Subcutaneous adipose tissue (tissue), 4 donors: Measurements from ENCODE around the gene EIF2B5. TPM values are rescaled to one million over a fixed set of nuclear protein-coding genes. Genes with fewer than 3 reads are reported as not detected.

Experiments
- CTCF ChIP-seq: fragments of 450-650 bp; IDR thresholded peaks from one replicate; pipeline ENCODE4 v1.5.1; 2016; ENCODE audit warnings: low read depth, mild to moderate bottlenecking, control low read depth, antibody characterized with exemption, moderate library complexity
- total RNA-seq, 4 donors: library from RNA; depleted of rRNA; stranded (reverse); fragments of >200 nt; gene quantifications; one replicate each; pipeline ENCODE4 v1.1.0, GENCODE V29; 2016

EIF2B5 gene
- total RNA-seq, 4 donors from 2014 or later = 29.8 to 31.9 (median 31.2) TPM

DNA sequence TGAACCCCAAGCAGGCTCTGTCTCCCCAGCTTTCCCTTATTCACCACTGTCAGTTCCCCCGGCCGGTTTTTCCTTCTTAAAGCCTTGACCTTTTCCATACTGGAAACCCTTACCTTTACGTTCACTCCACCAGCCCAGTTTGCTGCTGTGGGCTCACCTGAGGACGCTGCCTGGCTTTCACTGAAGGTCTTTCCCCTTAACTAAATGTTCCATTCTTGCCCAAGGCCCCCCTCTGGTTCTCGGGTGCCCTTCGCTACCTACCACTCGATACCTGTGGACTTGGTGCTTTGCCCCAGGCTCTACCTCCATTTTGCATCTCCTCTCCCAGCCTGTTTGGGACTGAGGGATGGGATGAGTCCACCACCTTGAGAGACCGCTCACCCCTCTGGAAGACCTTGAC, 40.3 kb downstream of the EIF2B5 start:
- TF ChIP-seq CTCF = no peak

DNA sequence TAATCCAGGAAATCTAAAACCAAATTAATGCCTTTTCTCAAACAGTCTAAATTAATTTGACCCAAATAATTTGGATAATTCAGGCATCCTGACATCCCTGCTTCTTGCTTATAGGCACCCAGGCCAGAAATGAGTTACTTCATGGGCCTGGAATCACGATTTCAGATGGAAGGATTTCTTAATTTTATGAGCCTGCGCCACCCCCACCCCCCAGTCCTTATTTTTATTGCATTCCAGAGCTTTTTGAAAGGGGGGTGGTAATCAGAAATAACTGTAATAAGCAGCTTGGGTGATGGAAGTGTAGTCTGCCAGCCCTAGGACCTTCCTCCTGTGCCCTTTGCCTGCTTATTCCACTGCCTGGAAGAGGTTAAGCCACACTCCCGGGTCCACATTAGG, 40.8 kb downstream of the EIF2B5 start:
- TF ChIP-seq CTCF = no peak

DNA sequence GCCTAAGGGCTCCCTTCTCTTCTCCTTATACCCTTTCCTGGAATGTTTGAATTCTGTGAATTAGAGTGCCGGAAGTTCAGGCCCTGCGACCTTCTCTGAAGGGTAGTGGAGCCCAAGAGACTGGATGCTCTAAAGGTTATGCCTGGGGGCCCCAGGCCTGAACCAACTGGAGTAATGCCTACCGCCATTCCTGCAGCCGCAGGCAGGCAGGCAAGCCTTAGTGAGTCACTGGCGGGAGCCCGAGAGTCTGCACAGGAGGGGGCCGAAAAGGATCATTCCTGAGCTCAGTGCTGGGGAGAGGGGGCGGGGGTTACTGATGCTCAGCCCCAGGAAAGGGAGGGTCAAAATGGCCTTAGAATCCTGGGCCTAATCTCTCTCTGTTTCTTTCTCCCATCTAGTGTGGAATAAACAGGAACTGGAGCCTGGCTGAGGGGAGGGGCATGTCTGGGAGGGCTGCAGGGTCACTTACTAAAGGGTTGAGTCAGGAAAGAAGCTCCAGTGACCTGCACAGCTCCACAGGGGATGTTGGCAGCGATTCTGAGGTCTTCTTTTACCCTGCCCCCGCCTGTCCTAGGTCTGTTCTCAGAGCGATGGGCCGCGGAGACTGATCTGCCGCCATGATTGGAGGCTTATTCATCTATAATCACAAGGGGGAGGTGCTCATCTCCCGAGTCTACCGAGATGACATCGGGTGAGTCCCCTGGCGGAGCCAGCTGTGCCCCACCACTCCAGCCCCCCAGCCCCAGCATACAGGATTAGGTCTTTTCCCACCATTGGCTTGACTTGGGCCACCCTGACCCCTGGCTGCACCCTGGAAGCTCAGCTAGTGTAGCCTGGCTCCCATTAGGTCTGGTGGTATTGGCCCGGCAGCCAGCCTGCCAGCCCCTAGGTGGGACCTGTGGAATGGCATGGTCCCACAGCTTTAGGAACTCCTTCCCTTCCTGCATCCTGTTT, 41.5 kb downstream of the EIF2B5 start:
- no peak for TF ChIP-seq CTCF

DNA sequence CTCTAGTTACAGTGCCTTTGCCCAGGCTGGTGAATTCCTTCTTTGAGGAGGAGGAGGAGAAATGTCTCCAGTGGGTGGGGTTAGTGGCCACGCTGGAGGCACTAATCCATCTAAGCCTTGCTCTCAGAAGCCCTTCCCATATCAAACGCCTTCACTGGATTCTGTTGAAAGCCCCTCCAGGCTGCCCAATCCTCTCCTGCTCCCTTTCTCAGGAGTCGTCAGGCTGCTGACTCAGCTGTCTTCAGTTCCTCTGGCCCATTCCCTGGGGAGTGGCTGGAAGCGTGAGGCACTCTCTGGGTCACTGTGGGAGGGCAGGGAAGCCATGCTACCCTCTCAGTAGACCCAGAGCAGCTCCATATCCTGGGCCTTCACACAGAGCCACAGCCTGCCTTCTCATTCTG, 42.2 kb downstream of the EIF2B5 start:
- no peak for TF ChIP-seq CTCF

- no peak for TF ChIP-seq CTCF
These were observed 42.7 kb downstream of the EIF2B5 start for GRCh38 chr3:184177767-184178306.

GRCh38 chr3:184178521-184179138, 43.5 kb downstream of the EIF2B5 start:
- no peak for TF ChIP-seq CTCF

GRCh38 chr3:184180165-184180564, 45.0 kb downstream of the EIF2B5 start:
- TF ChIP-seq CTCF = no peak
